ENCODE data around the gene FAM20C.

Gene FAM20C

GRCh38 chr7:152702-153391 is 39.5 kb upstream of the FAM20C start:
- Histone ChIP-seq H3K4me2 (ENCODE audit: low read length) (no peak overlapping the region), H3K27ac (ENCODE audit: low read depth, low read length) (no peak overlapping the region), H3K4me3 (ENCODE audit: low read length) (no peak overlapping the region), H2BK120ac (ENCODE audit: low read depth, low read length) (no peak overlapping the region), H2BK15ac (replicated peaks; ENCODE audit: low read depth) (no peak overlapping the region), H3K56ac (ENCODE audit: low read length) (no peak overlapping the region), H3K9ac (ENCODE audit: low read length) (no peak overlapping the region), H2AK5ac (ENCODE audit: low read length) (no peak overlapping the region), H3K23ac (ENCODE audit: low read length) (no peak overlapping the region), H3K27me3 (ENCODE audit: insufficient read depth, low read length, poor library complexity) (no peaks in the 10 kb centered on the region), H3K4me1 (ENCODE audit: control insufficient read depth, low read depth, low read length) (no peaks in the 10 kb centered on the region), H3K36me3 (ENCODE audit: control insufficient read depth, insufficient read depth, low read length) (no peaks in the 10 kb centered on the region), H3K79me2 (ENCODE audit: control insufficient read depth, insufficient read depth, low read length) (no peaks in the 10 kb centered on the region), H3K4ac (ENCODE audit: low read depth, low read length) (no peak overlapping the region), H4K5ac (ENCODE audit: low read length) (no peak overlapping the region), H2BK5ac (ENCODE audit: low read length) (no peak overlapping the region), H3K79me1 (ENCODE audit: low read length) (no peaks in the 10 kb centered on the region), H4K8ac (ENCODE audit: low read depth, low read length) (no peak overlapping the region), H3K18ac (ENCODE audit: low read length) (no peak overlapping the region)
- DNase-seq, result no peak
- WGBS (ENCODE audit: extremely low coverage, insufficient coverage, low lambda C conversion rate), result no CpG with 5 or more reads among the region's 19 CpGs

DNA sequence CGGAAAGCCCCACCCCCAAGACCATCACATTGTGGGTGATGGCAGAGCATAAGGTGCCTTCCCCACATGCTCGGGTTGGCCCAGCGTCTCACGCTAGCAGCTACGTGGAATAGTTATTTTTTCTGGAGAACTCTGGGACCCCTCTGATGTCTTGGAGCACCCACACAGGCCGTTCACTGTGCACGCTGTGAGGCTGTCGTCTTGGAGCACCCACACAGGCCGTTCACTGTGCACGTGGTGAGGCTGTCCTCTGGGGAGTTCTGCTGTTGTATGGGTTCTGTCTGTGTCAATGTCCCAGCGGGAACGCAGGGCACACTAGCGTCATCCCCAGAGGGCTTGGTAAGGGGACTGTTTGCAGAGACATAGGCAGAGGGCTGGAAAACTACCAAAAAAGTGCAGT is 38.8 kb upstream of the FAM20C start:
- Histone ChIP-seq H4K8ac (ENCODE audit: low read depth, low read length) (no peak overlapping the region), H3K4me2 (ENCODE audit: low read length) (no peak overlapping the region), H3K27me3 (ENCODE audit: insufficient read depth, low read length, poor library complexity) (no peaks in the 10 kb centered on the region), H2BK15ac (replicated peaks; ENCODE audit: low read depth) (no peak overlapping the region), H4K5ac (ENCODE audit: low read length) (no peak overlapping the region), H3K9ac (ENCODE audit: low read length) (no peak overlapping the region), H3K79me2 (ENCODE audit: control insufficient read depth, insufficient read depth, low read length) (no peaks in the 10 kb centered on the region), H2BK5ac (ENCODE audit: low read length) (no peak overlapping the region), H3K4ac (ENCODE audit: low read depth, low read length) (no peak overlapping the region), H3K23ac (ENCODE audit: low read length) (no peak overlapping the region), H3K18ac (ENCODE audit: low read length) (no peak overlapping the region), H3K4me3 (ENCODE audit: low read length) (no peak overlapping the region), H2AK5ac (ENCODE audit: low read length) (no peak overlapping the region), H3K56ac (ENCODE audit: low read length) (no peak overlapping the region), H3K36me3 (ENCODE audit: control insufficient read depth, insufficient read depth, low read length) (no peaks in the 10 kb centered on the region), H2BK120ac (ENCODE audit: low read depth, low read length) (no peak overlapping the region), H3K27ac (ENCODE audit: low read depth, low read length) (no peak overlapping the region), H3K79me1 (ENCODE audit: low read length) (no peaks in the 10 kb centered on the region), H3K4me1 (ENCODE audit: control insufficient read depth, low read depth, low read length) (no peaks in the 10 kb centered on the region)
- DNase-seq, result no peak
- WGBS (ENCODE audit: extremely low coverage, insufficient coverage, low lambda C conversion rate), result no CpG with 5 or more reads among the region's 13 CpGs

DNA sequence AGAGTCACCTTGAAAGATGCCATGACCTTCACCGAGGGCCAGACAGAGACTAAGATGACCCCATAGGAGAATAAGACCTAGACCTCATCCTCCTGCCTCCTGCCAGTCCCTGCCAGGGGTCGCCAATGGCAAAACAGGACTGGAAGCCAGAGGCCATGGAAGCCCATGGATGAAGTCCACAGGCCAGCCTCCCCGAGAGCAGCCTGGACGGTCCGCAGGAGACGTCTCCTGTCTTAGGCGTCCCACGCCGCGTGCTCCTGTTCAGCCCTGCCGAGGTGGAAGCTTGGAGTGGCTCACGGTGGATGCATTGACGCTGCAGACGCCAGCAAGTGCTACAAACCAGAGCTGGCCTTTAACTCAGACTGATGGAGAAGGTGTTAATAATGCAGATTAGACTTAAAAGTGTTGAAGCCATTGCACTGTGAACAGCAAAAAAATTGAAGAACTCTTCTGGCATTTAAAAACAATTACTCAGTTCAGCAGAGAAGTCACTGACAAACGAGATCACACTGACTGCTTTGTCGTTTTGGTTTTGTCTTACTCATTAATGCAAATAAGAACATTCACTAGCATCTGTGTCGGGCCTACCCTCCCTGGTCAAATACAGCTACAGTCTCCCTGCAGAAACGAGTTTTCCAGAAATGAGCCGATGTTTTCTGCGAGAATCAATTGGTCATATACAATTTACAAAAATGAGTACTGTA is 38.1 kb upstream of the FAM20C start:
- no peak overlapping the region for H3K4me2 ChIP-seq (ENCODE audit: low read length)
- H3K79me2 ChIP-seq (ENCODE audit: control insufficient read depth, insufficient read depth, low read length), result no peaks in the 10 kb centered on the region
- no CpG with 5 or more reads among the region's 20 CpGs for WGBS (ENCODE audit: extremely low coverage, insufficient coverage, low lambda C conversion rate)
- no peak overlapping the region for H3K4me3 ChIP-seq (ENCODE audit: low read length)
- H2BK120ac ChIP-seq (ENCODE audit: low read depth, low read length), result no peak overlapping the region
- no peak for DNase-seq
- no peak overlapping the region for H4K5ac ChIP-seq (ENCODE audit: low read length)
- H3K27ac ChIP-seq (ENCODE audit: low read depth, low read length), result no peak overlapping the region
- H3K4me1 ChIP-seq (ENCODE audit: control insufficient read depth, low read depth, low read length), result no peaks in the 10 kb centered on the region
- no peak overlapping the region for H2AK5ac ChIP-seq (ENCODE audit: low read length)
- no peak overlapping the region for H2BK5ac ChIP-seq (ENCODE audit: low read length)
- no peak overlapping the region for H3K18ac ChIP-seq (ENCODE audit: low read length)
- no peak overlapping the region for H3K4ac ChIP-seq (ENCODE audit: low read depth, low read length)
- no peak overlapping the region for H3K56ac ChIP-seq (ENCODE audit: low read length)
- no peak overlapping the region for H4K8ac ChIP-seq (ENCODE audit: low read depth, low read length)
- H3K23ac ChIP-seq (ENCODE audit: low read length), result no peak overlapping the region
- no peaks in the 10 kb centered on the region for H3K36me3 ChIP-seq (ENCODE audit: control insufficient read depth, insufficient read depth, low read length)
- H2BK15ac ChIP-seq (replicated peaks; ENCODE audit: low read depth), result no peak overlapping the region
- H3K27me3 ChIP-seq (ENCODE audit: insufficient read depth, low read length, poor library complexity), result no peaks in the 10 kb centered on the region
- no peaks in the 10 kb centered on the region for H3K79me1 ChIP-seq (ENCODE audit: low read length)
- H3K9ac ChIP-seq (ENCODE audit: low read length), result no peak overlapping the region

DNA sequence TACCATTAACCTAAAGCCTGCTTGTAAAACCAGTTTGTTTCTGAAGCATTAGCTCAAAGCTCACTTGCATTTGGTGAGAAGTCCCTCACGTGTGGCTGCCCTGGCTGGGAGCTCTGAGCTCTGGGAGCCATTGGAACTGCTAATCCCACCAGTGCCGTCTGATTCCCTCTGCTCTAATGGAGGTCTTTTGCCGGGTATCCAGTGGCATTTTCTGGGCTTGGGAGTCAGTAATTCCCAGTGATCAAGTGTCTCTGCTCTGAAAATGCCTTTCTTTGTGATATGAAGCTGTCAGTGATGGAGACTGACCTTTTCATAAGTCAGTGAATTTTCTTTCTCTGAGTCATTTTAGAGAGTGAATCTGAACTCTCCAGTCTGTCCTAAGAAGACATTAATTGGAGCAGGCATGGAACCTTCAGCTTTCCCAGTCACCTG is 36.9 kb upstream of the FAM20C start:
- no peak overlapping the region for H4K5ac ChIP-seq (ENCODE audit: low read length)
- H2BK15ac ChIP-seq (replicated peaks; ENCODE audit: low read depth), result no peak overlapping the region
- H3K27me3 ChIP-seq (ENCODE audit: insufficient read depth, low read length, poor library complexity), result no peaks in the 10 kb centered on the region
- H3K4me1 ChIP-seq (ENCODE audit: control insufficient read depth, low read depth, low read length), result no peaks in the 10 kb centered on the region
- no peak overlapping the region for H3K23ac ChIP-seq (ENCODE audit: low read length)
- no peak overlapping the region for H3K56ac ChIP-seq (ENCODE audit: low read length)
- no peak overlapping the region for H3K27ac ChIP-seq (ENCODE audit: low read depth, low read length)
- H3K36me3 ChIP-seq (ENCODE audit: control insufficient read depth, insufficient read depth, low read length), result no peaks in the 10 kb centered on the region
- H3K18ac ChIP-seq (ENCODE audit: low read length), result no peak overlapping the region
- H2BK120ac ChIP-seq (ENCODE audit: low read depth, low read length), result no peak overlapping the region
- no peak overlapping the region for H4K8ac ChIP-seq (ENCODE audit: low read depth, low read length)
- DNase-seq, result no peak
- no CpG with 5 or more reads among the region's 3 CpGs for WGBS (ENCODE audit: extremely low coverage, insufficient coverage, low lambda C conversion rate)
- no peak overlapping the region for H3K4me3 ChIP-seq (ENCODE audit: low read length)
- H3K4ac ChIP-seq (ENCODE audit: low read depth, low read length), result no peak overlapping the region
- H3K4me2 ChIP-seq (ENCODE audit: low read length), result no peak overlapping the region
- H2BK5ac ChIP-seq (ENCODE audit: low read length), result no peak overlapping the region
- no peak overlapping the region for H3K9ac ChIP-seq (ENCODE audit: low read length)
- H3K79me1 ChIP-seq (ENCODE audit: low read length), result no peaks in the 10 kb centered on the region
- no peak overlapping the region for H2AK5ac ChIP-seq (ENCODE audit: low read length)
- no peaks in the 10 kb centered on the region for H3K79me2 ChIP-seq (ENCODE audit: control insufficient read depth, insufficient read depth, low read length)

GRCh38 chr7:156111-157007 is 36.0 kb upstream of the FAM20C start:
- no peak for DNase-seq
- WGBS (ENCODE audit: extremely low coverage, insufficient coverage, low lambda C conversion rate), result no CpG with 5 or more reads among the region's 31 CpGs
- Histone ChIP-seq H3K18ac (ENCODE audit: low read length) (no peak overlapping the region), H2BK15ac (replicated peaks; ENCODE audit: low read depth) (no peak overlapping the region), H3K4ac (ENCODE audit: low read depth, low read length) (no peak overlapping the region), H3K27me3 (ENCODE audit: insufficient read depth, low read length, poor library complexity) (no peaks in the 10 kb centered on the region), H3K79me2 (ENCODE audit: control insufficient read depth, insufficient read depth, low read length) (no peaks in the 10 kb centered on the region), H3K36me3 (ENCODE audit: control insufficient read depth, insufficient read depth, low read length) (no peaks in the 10 kb centered on the region), H4K5ac (ENCODE audit: low read length) (no peak overlapping the region), H3K4me3 (ENCODE audit: low read length) (no peak overlapping the region), H2BK120ac (ENCODE audit: low read depth, low read length) (no peak overlapping the region), H3K56ac (ENCODE audit: low read length) (no peak overlapping the region), H2BK5ac (ENCODE audit: low read length) (no peak overlapping the region), H3K79me1 (ENCODE audit: low read length) (no peaks in the 10 kb centered on the region), H4K8ac (ENCODE audit: low read depth, low read length) (no peak overlapping the region), H3K4me2 (ENCODE audit: low read length) (no peak overlapping the region), H3K9ac (ENCODE audit: low read length) (no peak overlapping the region), H2AK5ac (ENCODE audit: low read length) (no peak overlapping the region), H3K4me1 (ENCODE audit: control insufficient read depth, low read depth, low read length) (no peaks in the 10 kb centered on the region), H3K27ac (ENCODE audit: low read depth, low read length) (no peak overlapping the region), H3K23ac (ENCODE audit: low read length) (no peak overlapping the region)

All from mesendoderm (in vitro differentiated cells).